WERI-Rb-1 (cell line): ENCODE measurements around the gene MED10.

Experiments used
- DNase-seq: peaks from one replicate; pipeline ENCODE4 v3.0.0-alpha.2; 2020
- H3K27ac ChIP-seq: fragments of 250-450 bp; sonication (Bioruptor Pico); 2 replicates; pipeline ENCODE4 v1.5.1; 2020; ENCODE audit warnings: mild to moderate bottlenecking, moderate library complexity
- H3K27me3 ChIP-seq: fragments of 250-450 bp; sonication (Bioruptor Pico); 2 replicates; pipeline ENCODE4 v1.5.1; 2021; ENCODE audit warnings: mild to moderate bottlenecking, low read depth, moderate library complexity; ENCODE audit not compliant: insufficient read depth, severe bottlenecking
- H3K36me3 ChIP-seq: fragments of 250-450 bp; sonication (Bioruptor Pico); 2 replicates; pipeline ENCODE4 v1.5.1; 2020; ENCODE audit warnings: mild to moderate bottlenecking, moderate library complexity
- H3K4me3 ChIP-seq: 2 replicates; pipeline ENCODE4 v1.5.1; 2011; ENCODE audit warnings: low read depth, mild to moderate bottlenecking, control low read depth, low read length
- H3K9me3 ChIP-seq: fragments of 250-450 bp; sonication (Bioruptor Pico); 2 replicates; pipeline ENCODE4 v1.5.1; 2021; ENCODE audit warnings: mild to moderate bottlenecking, moderate library complexity; ENCODE audit not compliant: severe bottlenecking
- CTCF ChIP-seq: IDR thresholded peaks from 2 replicates; pipeline ENCODE4 v1.5.1; 2011; ENCODE audit warnings: low read depth, mild to moderate bottlenecking, control low read depth, inconsistent platforms, low read length

Gene MED10

GRCh38 chr5:6389397-6389796, 11.1 kb upstream of the MED10 start:
- peaks cover 63% of the 10 kb centered on the region for H3K27me3 ChIP-seq
- DNase-seq: no peak
- peaks cover 4% of the 10 kb centered on the region for H3K9me3 ChIP-seq
- no peak overlapping the region for H3K27ac ChIP-seq
- TF ChIP-seq CTCF: no peak
- no peak overlapping the region for H3K4me3 ChIP-seq
- H3K36me3 ChIP-seq: no peaks in the 10 kb centered on the region

GRCh38 chr5:6387970-6388369, 9.6 kb upstream of the MED10 start:
- DNase-seq: no peak
- Histone ChIP-seq H3K9me3 (peaks cover 4% of the 10 kb centered on the region), H3K27me3 (peaks cover 49% of the 10 kb centered on the region), H3K36me3 (no peaks in the 10 kb centered on the region), H3K4me3 (no peak overlapping the region), H3K27ac (no peak overlapping the region)
- no peak for TF ChIP-seq CTCF

DNA sequence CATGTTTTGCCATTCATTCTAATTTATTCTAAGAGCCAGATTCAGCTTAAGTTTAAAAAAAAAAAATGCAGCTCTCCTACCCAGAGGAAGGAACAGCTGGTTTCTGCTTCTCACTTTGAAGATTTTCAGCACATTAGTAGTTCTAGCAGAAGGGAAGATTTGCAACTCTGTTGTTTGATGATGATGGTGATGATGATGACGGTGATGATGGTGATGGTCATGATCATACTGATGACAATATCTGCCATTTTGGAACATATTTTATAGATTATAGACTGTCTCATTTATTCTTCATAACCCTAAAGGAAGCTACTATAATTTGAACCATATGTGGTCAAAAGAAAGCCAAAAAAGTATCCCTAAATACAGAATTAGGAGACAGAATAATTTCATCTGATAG, 7.9 kb upstream of the MED10 start:
- Histone ChIP-seq H3K36me3 (no peaks in the 10 kb centered on the region), H3K9me3 (peaks cover 4% of the 10 kb centered on the region), H3K27ac (no peak overlapping the region), H3K4me3 (no peak overlapping the region), H3K27me3 (peaks cover 34% of the 10 kb centered on the region)
- no peak for DNase-seq
- TF ChIP-seq CTCF: no peak

DNA sequence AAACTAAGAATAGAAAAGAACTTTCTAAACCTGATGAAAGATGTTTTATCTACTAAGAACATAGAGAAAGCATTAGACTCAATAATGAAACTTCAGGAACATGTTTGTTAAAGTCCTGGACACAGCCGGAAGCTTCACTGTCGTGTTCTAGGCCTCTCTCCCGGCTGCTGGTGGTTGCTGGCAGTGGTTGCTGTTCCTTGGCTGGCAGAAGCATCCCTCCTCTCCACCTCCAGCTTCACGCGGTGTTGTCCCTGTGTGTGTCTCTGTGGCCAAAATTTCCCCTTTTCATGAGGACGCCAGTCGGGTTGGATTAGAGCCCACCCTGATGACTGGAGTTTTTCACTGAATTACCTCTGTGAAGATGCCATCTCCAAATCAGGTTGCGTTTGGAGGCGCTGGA, 6.5 kb upstream of the MED10 start:
- TF ChIP-seq CTCF: no peak
- Histone ChIP-seq H3K27me3 (peaks cover 20% of the 10 kb centered on the region), H3K36me3 (no peaks in the 10 kb centered on the region), H3K4me3 (no peak overlapping the region), H3K9me3 (no peaks in the 10 kb centered on the region), H3K27ac (no peak overlapping the region)
- DNase-seq: no peak

GRCh38 chr5:6383376-6383775, 5.0 kb upstream of the MED10 start:
- Histone ChIP-seq H3K9me3 (no peaks in the 10 kb centered on the region), H3K4me3 (no peak overlapping the region), H3K36me3 (no peaks in the 10 kb centered on the region), H3K27me3 (peaks cover 18% of the 10 kb centered on the region), H3K27ac (no peak overlapping the region)
- no peak for DNase-seq
- TF ChIP-seq CTCF: no peak

DNA sequence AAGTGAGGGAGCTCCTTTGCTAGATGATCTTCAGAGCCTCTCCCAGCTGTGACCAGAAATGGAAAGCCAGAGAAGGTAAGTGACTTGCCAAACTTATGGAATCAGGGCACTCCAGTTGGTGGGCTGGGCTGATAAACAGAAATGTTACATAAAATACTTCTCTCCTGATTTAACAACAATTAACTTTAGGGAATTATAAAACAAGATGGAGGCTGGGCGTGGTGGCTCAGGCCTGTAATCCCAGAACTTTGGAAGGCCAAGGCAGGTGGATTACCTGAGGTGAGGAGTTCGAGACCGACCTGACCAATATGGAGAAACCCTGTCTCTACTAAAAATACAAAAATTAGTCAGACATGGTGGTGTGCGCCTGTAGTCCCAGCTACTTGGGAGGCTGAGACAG, 899 bp upstream of the MED10 start:
- no peak for DNase-seq
- no peak for TF ChIP-seq CTCF
- Histone ChIP-seq H3K4me3 (no peak overlapping the region), H3K27me3 (no peaks in the 10 kb centered on the region), H3K36me3 (peaks cover 28% of the 10 kb centered on the region), H3K27ac (no peak overlapping the region), H3K9me3 (no peaks in the 10 kb centered on the region)
